B cell (primary cell): ENCODE results near the gene CCDC83.

Experiments used
- EZH2 ChIP-seq: IDR thresholded peaks from 2 replicates; pipeline ENCODE4 v1.6.1; 2012; ENCODE audit warnings: borderline replicate concordance, low read depth, mild to moderate bottlenecking, moderate library complexity, low read length; ENCODE audit not compliant: insufficient read depth, poor library complexity, severe bottlenecking
- TF ChIP-seq, protein P1 (sequence below): fragments of 200-600 bp; IDR thresholded peaks from one replicate; pipeline ENCODE4 v1.8.0; 2022; ENCODE audit warnings: antibody characterized with exemption, mild to moderate bottlenecking

DNA sequence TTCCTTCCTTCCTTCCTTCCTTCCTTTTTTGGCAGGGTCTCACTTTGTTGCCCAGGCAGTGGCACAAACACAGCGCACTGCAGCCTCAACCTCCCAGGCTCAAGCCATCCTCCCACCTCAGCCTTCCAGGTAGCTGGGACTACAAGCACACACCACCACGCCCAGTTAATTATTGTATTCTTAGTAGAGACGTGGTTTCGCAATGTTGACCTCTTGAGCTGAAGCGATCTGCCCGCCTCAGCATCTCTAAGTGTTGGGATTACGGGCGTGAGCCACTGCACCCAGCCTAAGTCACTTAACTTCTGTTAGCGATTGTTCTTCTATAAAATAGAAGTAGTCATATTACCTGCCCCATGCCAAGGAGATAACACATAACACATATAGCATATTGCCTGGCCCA, 41.5 kb upstream of the CCDC83 start:
- TF ChIP-seq, protein P1, sequence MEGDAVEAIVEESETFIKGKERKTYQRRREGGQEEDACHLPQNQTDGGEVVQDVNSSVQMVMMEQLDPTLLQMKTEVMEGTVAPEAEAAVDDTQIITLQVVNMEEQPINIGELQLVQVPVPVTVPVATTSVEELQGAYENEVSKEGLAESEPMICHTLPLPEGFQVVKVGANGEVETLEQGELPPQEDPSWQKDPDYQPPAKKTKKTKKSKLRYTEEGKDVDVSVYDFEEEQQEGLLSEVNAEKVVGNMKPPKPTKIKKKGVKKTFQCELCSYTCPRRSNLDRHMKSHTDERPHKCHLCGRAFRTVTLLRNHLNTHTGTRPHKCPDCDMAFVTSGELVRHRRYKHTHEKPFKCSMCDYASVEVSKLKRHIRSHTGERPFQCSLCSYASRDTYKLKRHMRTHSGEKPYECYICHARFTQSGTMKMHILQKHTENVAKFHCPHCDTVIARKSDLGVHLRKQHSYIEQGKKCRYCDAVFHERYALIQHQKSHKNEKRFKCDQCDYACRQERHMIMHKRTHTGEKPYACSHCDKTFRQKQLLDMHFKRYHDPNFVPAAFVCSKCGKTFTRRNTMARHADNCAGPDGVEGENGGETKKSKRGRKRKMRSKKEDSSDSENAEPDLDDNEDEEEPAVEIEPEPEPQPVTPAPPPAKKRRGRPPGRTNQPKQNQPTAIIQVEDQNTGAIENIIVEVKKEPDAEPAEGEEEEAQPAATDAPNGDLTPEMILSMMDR, result no peak
- TF ChIP-seq EZH2, result no peak
